Measurements from ENCODE around the gene GABPB1.
A peak's percentile ranks its signal among the peaks of the same experiment; 100 is the strongest.

Gene GABPB1

DNA sequence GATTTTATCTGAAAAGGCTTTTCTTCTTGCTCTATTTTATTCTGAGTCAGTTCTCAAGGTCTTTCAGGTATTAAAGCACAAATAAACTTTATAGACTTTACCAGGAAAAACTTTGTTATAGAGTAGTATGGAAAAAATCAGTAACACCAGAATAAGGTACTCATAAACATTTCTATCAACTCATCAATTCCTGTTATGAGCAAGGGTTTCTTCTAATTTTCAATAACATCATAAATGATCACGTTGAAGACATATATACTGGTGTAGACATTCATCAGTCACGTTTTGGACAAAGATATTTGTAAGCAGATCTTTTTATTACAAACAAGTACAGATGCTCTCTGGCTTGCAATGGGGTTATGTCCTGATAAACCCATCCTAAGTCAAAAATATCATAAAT, 79.9 kb downstream of the GABPB1 start:
- no peak for DNase-seq

DNA sequence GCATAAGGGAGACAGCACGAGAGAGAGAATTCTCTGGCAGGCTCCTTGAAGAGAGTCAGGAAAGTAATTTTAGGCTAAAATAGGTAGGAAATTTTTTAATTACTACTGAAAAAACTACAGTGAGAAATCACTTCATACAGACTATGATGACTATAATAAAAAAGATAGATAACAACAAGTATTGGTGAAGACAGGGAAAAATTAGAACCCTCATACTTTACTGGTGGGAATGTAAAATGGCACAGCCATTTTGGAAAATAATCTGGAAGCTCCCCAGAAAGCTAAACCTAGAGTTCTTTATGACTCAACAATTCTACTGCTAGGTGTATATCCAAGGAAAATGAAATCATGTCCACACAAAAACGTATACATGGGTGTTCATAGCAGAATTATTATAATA, 87.4 kb downstream of the GABPB1 start:
- DNase-seq, result no peak

DNA sequence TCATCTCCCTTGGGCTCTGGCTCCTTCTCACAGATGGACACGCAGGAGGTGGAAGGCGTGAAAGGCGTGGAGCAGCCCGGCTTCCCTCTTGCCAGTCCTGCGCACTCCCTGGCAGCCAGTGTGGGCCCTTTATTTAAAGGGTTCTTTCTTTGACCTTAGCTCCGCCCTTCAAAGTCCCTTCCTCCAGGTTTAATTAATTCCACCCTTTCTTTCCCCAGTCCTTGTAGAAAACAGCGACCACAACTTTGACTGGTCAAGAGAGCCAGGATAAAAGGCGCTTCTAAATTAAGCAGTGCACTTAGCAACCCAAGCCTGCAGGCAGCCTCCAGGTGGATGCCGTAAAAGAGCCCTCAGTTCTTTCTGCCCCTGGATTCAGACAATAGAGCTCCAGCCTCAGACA, 89.4 kb downstream of the GABPB1 start, which contains the start of gene HDC:
TSS of gene HDC (minus strand) at position 107 of the 400 bp plus-strand sequence. CDS start at position 4, 103 bp downstream.
- no peak for DNase-seq

DNA sequence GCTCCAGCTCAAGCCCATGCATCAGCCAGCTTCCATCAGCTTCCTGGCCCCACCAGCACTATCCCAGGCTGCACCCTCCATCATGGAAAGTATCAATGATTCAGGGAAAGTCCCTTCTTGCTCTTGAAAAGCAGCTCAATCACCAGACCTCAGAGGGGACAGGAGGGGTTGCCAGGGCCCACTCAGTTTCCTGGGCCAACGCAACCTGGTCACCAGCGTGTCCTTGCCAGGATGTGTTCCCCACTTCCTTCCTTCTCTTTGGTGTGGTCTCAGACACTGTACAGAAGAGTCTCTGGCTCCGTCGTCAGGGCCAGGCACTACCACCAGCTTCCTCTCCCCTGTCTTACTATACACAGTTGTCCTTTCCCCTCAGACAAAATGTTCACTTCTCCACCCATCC, 92.5 kb downstream of the GABPB1 start:
- DNase-seq, result peak; percentile 46

DNA sequence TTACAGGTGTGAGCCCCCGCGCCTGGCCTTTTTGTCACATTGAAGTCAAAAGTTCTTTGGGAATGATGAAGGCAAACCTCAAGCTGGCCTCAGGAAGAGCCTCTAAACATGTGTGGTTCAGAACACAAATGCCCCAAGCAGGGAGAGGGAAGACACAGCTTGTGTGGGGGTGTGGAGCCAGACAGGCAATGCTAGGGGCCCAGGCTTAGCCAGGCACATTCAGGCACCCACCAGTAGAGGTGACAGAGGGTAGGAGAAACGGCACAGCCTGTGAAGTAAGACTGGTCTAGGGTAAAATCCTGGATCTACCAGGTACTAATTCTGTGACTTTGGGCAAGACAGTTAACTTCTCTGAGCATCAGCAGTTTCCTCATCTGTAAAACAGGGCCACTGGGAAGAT, 93.0 kb downstream of the GABPB1 start:
- DNase-seq, result peak; percentile 13

DNA sequence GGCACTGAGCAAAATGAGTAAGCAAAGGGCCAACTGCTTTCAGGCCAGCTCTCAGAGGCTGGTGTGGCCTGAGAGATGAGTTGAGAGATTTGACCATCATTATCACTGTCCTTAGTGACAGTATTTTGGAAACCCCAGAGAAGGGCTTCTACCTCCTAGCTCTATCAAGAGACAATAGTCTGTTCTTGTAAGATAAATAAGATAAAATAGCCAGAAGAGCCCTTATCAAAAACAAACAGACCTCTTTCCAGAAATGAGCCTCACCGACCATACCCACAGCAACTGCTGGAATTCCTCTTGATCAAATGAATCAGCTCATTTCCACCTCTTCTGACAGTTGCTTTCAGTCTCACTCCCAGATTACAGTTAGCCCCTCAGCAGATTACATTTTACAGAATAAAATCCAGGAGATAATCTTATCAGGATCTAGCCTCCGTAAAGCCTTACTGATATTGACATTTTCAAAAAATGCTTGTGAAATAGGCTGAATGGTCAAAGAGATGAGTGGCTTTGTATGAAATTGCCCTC, 94.0 kb downstream of the GABPB1 start:
- DNase-seq, result no peak

DNA sequence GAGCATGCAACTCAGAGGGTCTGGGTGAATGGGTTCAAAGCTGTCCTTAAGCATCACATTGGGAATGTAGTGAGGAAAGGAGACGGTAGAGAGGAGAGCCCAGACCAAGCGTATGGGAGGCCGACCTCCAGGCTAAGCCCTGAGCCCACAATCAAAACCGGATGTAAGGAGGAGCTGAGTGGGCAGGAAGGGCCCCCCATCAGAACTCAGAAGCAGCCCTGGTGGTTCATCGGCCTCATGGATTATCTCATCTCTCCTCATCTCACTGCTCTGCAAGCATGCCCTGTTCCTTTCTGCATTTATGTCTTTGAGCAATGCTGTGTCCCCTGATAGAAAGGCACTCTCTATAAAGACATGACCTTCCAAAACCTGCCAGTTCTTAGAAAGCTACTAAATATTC, 95.7 kb downstream of the GABPB1 start:
- DNase-seq, result no peak

DNA sequence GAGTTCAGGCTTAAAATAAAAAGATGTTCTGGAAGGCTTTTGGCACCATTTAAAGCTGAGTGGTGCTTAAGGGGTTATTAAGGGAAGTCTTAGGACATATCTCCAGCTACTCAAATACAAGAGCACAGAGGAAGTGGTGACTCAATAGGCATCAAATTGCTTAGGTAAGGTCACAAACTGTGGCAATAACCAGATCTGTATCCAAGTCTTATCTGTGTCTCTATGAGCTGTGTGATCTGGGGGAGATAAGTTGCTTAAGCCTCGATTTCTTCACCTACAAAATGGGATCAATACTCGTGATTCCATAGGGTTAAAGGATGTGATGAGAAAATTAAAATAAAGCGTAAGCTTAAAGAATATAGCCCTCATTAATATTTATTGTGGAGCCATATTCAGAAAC, 97.1 kb downstream of the GABPB1 start:
- DNase-seq, result no peak

DNA sequence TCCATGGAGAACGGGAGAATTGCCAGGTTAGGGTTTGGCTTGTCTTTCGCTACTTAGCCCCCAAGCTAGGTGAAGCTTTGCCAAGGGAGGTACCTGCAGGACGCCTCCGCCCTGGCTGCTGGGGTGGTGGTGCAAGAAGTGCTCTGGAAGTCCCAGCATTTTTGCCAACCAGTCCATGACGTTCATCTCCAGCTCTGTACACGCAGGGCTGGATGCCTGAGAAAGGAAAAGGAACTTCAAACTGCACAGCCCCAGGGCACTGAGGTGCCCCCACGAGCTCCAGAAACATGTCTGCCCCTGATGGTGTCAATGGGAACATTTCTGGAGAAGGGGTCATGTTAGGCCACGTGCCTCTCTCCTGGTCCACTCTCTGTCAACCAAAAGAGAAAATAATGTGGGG, 97.7 kb downstream of the GABPB1 start:
- no peak for DNase-seq

DNA sequence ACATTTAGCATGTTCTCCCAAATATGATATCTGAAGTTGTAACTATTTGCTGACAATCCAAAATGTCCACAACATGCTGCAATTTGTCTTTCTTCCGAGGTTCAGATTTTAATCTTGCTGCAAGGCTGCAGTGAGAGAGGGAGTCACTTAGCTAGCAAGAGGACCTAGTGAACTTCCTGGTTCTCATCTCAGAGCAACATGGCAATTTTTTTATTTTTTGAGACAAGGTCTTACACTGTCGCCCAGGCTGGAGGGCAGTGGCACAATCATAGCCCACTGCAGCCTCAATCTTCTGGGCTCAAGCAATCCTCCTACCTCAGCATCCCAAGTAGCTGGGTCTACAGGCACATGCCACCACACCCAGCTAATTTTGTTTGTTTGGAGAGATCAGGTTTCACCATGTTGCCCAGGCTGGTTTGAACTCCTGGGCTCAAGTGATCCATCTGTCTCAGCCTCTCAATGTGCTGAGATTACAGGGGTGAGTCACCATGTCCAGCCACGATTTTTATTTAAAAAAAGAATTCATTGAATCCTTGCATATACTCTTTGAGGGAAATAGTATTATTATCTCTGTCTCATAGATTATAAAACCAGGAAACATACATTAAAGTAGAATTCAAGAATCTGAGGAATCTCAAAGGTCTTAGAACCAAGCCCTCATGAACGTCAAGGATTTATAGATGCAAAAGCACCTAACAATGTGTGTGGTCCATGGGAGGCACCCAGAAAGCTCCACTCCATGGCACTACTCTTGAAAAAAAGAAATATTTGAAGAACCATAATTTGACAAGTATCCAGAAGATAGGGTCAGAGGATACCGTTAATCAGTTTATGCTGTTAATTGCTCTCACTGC, 98.6 kb downstream of the GABPB1 start:
- no peak for DNase-seq

DNA sequence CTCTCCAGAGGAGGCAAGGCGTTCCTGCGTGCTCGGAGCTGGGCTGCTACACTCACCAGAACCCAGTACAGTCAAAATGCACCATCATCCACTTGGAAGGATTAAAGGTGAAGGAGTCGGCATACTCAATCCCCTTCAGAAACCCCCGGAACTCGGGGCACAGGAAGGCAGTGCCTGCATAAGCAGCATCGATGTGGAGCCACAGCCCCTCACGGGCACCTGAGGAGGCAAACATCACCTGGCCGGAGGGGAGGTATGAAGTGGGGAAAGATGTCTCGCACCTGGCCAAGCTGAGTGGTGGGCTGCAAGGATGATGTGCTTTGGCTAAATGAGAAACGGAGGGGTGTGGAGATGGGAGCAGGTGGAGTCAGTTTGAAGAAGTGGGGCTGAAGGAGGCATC, 102.4 kb downstream of the GABPB1 start:
- no peak for DNase-seq

DNA sequence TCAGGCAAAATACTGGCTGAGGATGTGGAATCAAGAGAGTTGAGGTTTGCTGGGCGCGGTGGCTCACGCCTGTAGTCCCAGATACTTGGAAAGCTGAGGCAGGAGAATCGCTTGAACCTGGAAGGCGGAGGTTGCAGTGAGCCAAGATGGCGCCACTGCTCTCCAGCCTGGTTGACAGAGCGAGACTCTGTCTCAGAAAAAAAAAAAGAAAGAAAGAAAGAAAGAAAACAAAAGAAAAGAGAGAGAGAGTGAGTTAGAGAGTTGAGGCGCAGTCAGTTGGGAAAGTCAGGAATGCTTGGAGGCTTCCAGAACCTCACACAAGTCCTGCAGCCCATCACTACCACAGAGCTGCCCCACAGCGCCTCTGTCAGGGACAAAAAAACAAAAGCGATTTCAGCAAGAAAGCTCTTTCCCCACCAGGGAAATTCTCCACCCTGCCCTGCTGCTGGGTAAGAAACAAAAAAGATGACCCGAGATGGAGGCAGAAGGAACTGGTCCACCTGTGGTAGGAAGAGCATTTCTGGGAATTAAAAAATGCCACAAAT, 103.3 kb downstream of the GABPB1 start:
- no peak for DNase-seq

DNA sequence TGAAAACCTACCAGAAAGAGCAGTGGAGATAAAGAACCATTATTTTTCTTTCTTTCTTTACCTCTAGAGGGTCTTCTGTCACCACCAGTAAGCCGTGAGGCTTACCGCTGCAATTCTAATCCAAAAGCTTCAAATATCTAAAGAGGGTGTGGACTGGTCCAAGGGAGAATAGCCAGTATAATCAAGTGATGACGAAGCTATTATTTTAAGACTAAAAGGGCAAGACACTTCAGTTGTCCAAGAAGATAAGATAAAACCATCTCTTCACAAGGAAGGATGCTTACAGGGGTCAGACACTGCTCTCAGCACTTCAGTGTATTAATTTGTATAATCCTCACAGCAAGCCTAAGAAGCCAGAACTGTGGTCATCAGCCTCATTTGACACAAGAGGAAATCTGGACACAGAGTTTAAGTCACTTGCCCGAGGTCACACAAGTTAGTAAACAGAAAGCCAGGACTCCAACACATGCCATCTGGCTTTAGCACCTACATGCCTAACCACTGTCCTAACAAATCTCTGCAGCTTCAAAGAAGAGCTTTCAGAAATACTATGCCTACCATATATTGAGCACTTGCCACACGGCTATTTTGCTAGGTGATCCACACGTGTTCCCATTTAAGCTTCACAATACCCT, 104.1 kb downstream of the GABPB1 start:
- no peak for DNase-seq

DNA sequence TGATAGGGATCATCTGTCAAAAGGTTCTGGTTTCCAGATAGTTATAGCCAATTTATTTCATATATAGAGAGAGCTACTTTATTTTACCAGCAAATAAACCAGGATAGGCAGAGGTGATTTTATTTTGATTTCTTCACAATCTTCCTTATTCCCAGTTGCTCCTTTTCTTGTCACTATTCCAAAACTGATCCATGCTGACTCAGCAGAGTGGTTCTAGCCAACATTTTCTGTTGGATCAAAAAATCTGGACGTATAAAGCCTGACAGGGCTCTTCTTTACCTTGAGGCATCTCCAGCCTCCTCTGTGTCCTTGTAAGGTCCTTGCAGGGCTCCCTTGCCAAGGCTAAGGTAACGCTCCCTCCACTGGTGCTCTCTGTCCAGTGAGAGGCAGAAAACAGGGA, 105.3 kb downstream of the GABPB1 start:
- DNase-seq, result no peak

DNA sequence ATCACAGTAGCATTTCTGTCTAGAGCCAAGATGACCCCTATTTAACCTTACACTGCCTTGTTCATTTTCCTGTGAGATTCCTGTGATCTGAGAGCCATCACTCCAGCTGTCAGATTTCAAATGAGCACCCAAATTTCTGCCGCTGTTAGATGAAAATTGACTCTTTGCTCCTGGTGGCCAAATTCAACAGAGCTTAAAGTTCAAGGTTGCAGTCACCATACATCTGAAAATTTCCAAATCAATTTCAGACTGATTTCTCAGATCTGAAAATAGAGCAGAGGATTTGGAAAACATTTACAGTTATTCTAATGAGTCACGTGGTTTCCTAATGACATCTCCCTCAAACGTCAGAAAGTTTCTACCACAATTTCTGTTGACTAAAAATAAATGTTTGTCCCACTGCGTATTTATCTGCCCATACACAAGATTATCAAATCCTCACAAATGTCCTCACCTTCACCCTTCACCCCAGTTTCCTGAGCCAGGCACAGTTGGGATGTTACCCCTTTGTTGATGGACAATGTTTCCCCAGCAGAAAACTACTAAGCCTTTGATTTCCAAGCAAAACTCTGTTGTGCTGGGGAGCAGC, 105.9 kb downstream of the GABPB1 start:
- no peak for DNase-seq

DNA sequence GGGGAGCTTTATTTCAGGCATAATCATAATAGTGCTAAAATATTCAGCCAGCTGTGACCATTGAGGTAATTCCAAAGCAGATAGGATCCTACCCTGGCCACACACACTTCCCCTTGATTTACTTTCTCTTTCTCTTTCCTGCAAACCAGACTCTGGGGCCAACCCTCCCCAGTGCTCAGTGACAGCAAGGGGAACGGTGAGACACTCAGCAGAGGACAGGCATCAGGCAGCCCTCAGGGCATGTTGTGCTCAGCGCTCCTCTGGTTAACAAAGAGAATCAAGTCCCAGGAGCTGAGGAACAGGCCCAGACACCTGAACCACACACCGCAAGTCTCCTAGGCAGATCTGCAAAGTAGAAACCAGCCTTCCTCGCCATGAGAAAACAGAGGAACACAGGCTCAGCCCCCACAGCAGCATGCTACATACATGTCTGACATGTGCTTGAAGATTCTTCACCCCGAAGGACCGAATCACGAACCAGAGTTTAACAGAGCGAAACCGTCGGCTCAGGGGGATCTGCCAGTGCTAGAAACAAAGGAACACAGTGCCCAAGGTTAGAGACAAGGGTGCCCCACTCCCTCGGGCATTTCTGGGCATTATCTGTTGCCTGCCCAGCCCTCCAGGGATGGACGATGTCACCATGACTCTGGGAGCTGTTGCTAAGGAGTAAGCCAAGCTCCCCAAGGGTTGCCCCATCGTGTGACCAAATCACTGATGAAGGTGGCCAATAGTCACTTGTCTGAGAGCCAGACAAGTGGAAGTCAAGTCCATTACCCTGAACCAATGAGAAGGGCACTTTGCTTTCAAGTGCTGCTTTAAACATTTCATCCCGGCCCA, 107.0 kb downstream of the GABPB1 start:
- peak; percentile 52 for DNase-seq

DNA sequence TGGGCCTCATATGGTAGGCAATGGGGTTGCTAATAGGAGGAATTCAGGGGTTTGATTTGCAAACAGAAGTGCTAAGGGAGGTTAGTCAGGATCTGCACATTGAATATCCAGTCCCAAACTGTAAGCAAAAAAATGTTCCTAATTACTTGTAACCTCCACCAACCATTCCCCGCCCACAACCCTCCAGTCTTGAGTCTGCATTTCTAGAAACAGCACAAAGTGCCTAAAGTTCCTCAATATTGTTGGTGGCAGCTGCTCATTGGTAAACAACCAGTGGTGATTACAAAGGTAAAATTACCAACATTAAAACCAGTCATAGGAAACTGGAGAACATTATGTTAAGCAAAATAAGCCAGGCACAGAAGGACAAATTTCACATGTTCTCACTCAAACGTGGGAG, 108.4 kb downstream of the GABPB1 start:
- DNase-seq, result no peak

DNA sequence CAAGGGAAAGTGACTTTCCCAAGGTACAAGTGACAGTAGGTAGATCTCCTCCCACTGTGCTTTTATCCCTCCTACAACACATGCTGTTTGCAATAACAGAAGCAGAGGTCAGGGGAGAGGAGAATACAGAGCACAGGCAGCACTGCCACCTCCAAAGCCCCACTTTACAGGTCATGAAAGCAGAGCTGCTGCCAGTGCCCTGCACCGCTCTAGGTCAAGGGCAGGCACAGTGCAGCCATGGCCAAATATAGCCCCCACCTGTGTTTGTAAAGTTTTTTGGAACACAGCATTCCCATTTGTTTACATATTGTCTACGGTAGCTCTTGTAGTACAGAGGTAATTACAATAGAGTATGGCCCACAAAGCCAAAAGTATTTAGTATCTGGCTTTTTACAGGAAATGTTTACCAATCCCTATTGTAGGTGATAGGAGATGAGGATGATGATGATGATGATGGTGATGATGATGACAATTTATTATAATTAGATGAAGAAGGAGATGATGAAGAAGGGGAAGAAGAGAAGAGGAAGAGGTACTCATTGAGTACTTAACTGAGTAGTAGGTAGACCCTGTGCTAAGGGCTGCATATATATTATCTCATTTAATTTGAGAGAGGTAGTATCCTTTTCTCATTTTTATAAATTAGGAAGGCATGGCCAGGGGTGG, 109.9 kb downstream of the GABPB1 start:
- no peak for DNase-seq

DNA sequence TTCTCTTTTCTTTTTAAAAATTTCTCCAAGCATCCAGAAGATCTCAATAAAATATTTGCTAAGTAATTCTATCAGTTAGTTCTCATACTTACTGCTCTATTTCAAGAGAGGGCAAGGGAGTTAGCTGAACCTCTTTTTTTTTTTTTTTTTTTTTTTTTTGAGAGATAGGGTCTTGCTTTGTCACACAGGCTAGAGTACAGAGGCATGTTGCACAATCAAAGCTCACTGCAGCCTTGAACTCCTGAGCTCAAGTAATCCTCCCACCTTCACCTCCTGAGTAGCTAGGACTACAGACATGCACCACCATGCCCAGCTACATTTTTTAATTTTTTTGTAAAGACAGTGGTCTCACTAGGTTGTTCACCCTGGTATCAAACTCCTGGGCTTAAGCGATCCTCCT, 110.8 kb downstream of the GABPB1 start:
- DNase-seq, result no peak

DNA sequence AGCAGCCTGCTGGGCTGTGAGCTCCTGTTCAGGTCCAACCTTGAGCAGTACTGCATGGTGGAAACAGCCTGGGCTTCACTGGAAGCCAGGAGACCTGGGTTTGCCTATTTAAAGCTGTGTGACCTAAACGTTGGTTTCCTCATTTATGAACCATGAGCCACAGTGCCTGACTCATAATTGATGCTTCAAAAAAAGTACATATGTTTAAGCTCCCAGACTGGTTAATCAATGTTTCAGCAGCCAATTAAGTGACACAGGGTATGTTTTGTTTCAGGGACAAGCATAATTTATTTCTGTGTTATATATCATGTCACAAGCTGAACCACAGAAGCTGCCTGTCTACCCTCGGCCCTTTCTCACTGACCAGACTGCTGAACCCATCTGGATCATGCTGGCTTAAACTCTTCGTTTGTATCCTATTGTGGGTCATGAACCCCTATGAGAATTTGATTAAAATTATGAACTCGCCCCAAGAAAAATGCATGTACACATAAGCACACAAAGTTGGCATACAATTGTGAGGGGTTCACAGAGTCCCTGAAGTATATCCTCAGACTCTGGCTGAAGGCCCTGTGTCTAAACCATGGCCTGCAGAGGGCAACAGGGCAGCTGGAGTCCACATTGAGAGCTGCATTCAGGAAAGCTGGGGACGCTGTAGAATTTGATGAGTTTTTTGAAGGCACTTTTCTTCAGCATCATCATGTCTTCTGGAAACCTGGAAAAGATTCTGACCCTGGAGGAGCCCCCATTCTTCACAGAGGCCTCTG, 113.1 kb downstream of the GABPB1 start:
- DNase-seq, result no peak

DNA sequence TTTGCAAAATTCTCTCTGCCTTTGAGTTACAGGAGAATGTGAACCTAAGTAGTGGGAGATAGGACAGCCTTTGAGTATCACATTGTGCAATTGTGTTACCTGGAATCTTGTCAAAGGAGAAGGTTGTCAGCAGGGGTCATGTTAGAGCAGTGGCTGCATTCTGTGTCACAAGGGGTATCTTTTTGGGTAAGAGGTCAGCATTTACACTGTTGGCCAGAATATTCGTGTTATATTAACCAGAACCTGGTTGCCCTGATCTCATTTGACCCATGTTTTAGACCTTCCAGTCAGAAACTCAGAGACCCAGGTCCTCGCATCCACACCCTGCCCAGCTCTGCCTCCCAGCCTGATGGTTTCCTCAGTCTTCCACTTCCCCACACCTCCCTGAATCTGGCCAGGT, 116.7 kb downstream of the GABPB1 start:
- no peak for DNase-seq

All from CD4-positive, alpha-beta T cell treated with Interleukin-12 subunit alpha and Interleukin-12 subunit beta, for 1 hour (primary cell).